Measurements from ENCODE around the gene SLC4A8. TPM values are rescaled to one million over a fixed set of nuclear protein-coding genes. Genes with fewer than 3 reads are reported as not detected.

SLC4A8 gene
- total RNA-seq, 1 experiment from 2014 or later: 1.4 TPM

DNA sequence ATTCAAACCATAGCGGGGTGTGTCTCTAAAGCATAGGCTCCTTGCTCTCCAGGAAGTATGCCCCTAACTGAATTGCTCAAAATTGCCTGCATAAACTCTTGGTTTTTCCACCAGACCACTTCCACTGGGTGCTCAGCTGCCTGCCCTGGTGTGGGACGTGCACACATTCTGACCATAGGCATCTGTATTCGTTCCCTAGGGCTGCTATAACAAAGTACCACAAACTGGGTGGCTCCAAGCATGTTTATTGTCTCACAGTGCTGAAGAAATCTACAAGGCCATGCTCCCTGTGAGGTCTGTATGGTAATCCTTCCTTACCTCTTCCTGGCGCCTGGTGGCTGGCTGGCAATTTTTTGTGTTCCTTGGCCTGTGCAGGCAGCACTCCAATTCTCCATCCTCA lies 17.0 kb upstream of the SLC4A8 start:
- POLR2A ChIA-PET: no interaction called here
- RAD21 ChIA-PET (ENCODE audit: low non-redundant PET in 1 of 2, low total read pairs in 2 of 2, uncharacterized antibody in 2 of 2, unreplicated experiment in 2 of 2): no interaction called here
- no TSS peak for BruUV-seq (replicated peaks)

More for the DNA sequence above, 17.0 kb upstream of the SLC4A8 start:
- H3K36me3 ChIP-seq (ENCODE audit: control insufficient read depth in 1 of 2, insufficient read depth in 2 of 2, low read length in 2 of 2): no peaks in the 10 kb centered on the region
- H3K9me2 ChIP-seq (ENCODE audit: insufficient read depth): no peaks in the 10 kb centered on the region
- intact Hi-C loops (cut with micrococcal nuclease): no loop called here
- no peak overlapping the region for H2AFZ ChIP-seq (ENCODE audit: low read depth, low read length, poor library complexity, severe bottlenecking)
- no peak overlapping the region for H3K9ac ChIP-seq (ENCODE audit: low read length)
- no peak for ATAC-seq
- no peak overlapping the region for H3K4me2 ChIP-seq (ENCODE audit: low read length)
- H3K9me3 ChIP-seq (ENCODE audit: control insufficient read depth in 1 of 2, insufficient read depth in 1 of 2, low read depth in 1 of 2, low read length in 2 of 2): no peaks in the 10 kb centered on the region
- H3K79me2 ChIP-seq (ENCODE audit: insufficient read depth, low read length): no peaks in the 10 kb centered on the region
- no peak for DNase-seq (ENCODE audit: low read depth, low spot score)
- H3K27me3 ChIP-seq (ENCODE audit: insufficient read depth, low read length): no peaks in the 10 kb centered on the region; the same call in 1 of the 2 replicates
- CTCF ChIA-PET: no interaction called here
- no peaks in the 10 kb centered on the region for H3K4me1 ChIP-seq (ENCODE audit: control insufficient read depth in 1 of 2, insufficient read depth in 2 of 2, low read length in 2 of 2)
- no peak overlapping the region for H3K27ac ChIP-seq (ENCODE audit: low read depth, low read length)
- TF ChIP-seq POLR2A (IDR thresholded peaks at IDR 0.05; ENCODE audit: borderline replicate concordance, extremely low read depth, insufficient read depth, insufficient read length): no peak
- TF ChIP-seq REST (IDR thresholded peaks at IDR 0.05; ENCODE audit: low read depth): no peak
- no peak for TF ChIP-seq CBX3 (IDR thresholded peaks at IDR 0.05; ENCODE audit: low read depth)
- TF ChIP-seq EZH2phosphoT487 (IDR thresholded peaks at IDR 0.05; ENCODE audit: borderline replicate concordance): no peak
- no peak for TF ChIP-seq SRF (IDR thresholded peaks at IDR 0.05; ENCODE audit: low read depth)
- TF ChIP-seq POLR2AphosphoS5 (IDR thresholded peaks at IDR 0.05; ENCODE audit: low read depth, low read length): no peak
- no peak for TF ChIP-seq ELF1 (IDR thresholded peaks at IDR 0.05; ENCODE audit: borderline replicate concordance, low read depth)
- TF ChIP-seq CEBPB (IDR thresholded peaks at IDR 0.05; ENCODE audit: low read depth): no peak
- TF ChIP-seq ZNF274 (IDR thresholded peaks at IDR 0.05; ENCODE audit: low read depth, low read length): no peak
- no peak for TF ChIP-seq EGR1 (IDR thresholded peaks at IDR 0.05; ENCODE audit: low read depth)
- no peaks in the 10 kb centered on the region for H4K20me1 ChIP-seq (ENCODE audit: insufficient read depth)
- H3K4me3 ChIP-seq (replicated peaks in 1 of 2; ENCODE audit: low read depth in 1 of 2, low read length in 2 of 2): no peak overlapping the region

All from HCT116 (cell line).